Natural killer cell (primary cell): ENCODE measurements around the gene TXNDC17. TPM values are rescaled to one million over a fixed set of nuclear protein-coding genes. Genes with fewer than 3 reads are reported as not detected.

Experiments
- ATAC-seq, 3 donors: fragments of 150-1000 bp in 2 of 3; fragments of 200-7000 bp in 1 of 3; cut with Tn5 transposase; 1 replicate in 1 of 3; 2 replicates in 2 of 3; pipeline ENCODE4 v1.10.0; 2021; ENCODE audit warnings: mild to moderate bottlenecking in 2 of 3, moderate library complexity in 2 of 3
- DNase-seq, 2 donors: peaks; one replicate each; pipeline versions ENCODE4 v3.0.0 to v3.0.0-alpha.2; 2013 to 2021; ENCODE audit warnings: mixed read lengths in 1 of 2
- H3K27ac ChIP-seq: one replicate; pipeline ENCODE4 v1.5.1; 2013; ENCODE audit warnings: mild to moderate bottlenecking, low read length
- H3K27me3 ChIP-seq: one replicate; pipeline ENCODE4 v1.6.1; 2013; ENCODE audit warnings: low read length; ENCODE audit not compliant: control insufficient read depth, insufficient read depth
- H3K36me3 ChIP-seq: one replicate; pipeline ENCODE4 v1.6.1; 2013; ENCODE audit warnings: low read length; ENCODE audit not compliant: control insufficient read depth, insufficient read depth
- H3K4me1 ChIP-seq: one replicate; pipeline ENCODE4 v1.6.1; 2013; ENCODE audit warnings: low read length; ENCODE audit not compliant: control insufficient read depth, insufficient read depth
- H3K4me3 ChIP-seq: one replicate; pipeline ENCODE4 v1.5.1; 2013; ENCODE audit warnings: low read length
- H3K9me3 ChIP-seq: one replicate; pipeline ENCODE4 v1.6.1; 2013; ENCODE audit warnings: low read length; ENCODE audit not compliant: control insufficient read depth, insufficient read depth
- H3K27ac Mint-ChIP-seq, 2 donors: one replicate each; pipeline ENCODE4 v1.8.0; 2022; ENCODE audit warnings: mild to moderate bottlenecking in 2 of 2, mixed read lengths in 2 of 2, moderate library complexity in 1 of 2
- H3K27me3 Mint-ChIP-seq, 2 donors: one replicate each; pipeline ENCODE4 v1.8.0; 2022; ENCODE audit warnings: low read depth in 2 of 2, mixed read lengths in 2 of 2
- H3K36me3 Mint-ChIP-seq: one replicate; pipeline ENCODE4 v1.8.0; 2022; ENCODE audit warnings: mixed read lengths
- H3K4me1 Mint-ChIP-seq, 2 donors: one replicate each; pipeline ENCODE4 v1.8.0; 2022; ENCODE audit warnings: mixed read lengths in 2 of 2
- H3K4me3 Mint-ChIP-seq: one replicate; pipeline ENCODE4 v1.8.0; 2022; ENCODE audit warnings: mild to moderate bottlenecking, moderate library complexity, mixed read lengths
- H3K9me3 Mint-ChIP-seq, 2 donors: one replicate each; pipeline ENCODE4 v1.8.0; 2022; ENCODE audit warnings: mixed read lengths in 2 of 2
- WGBS: methylation state at CpG from one replicate; pipeline ENCODE4 v1.1.7; 2013; ENCODE audit warnings: missing lambda C conversion rate; ENCODE audit not compliant: insufficient coverage; 5-methylcytosine and 5-hydroxymethylcytosine counted together
- intact Hi-C: fragments of 100-400 bp; cut with micrococcal nuclease; formaldehyde crosslinking; loops from one replicate; pipeline ENCODE4 v1.14.2; 2022
- total RNA-seq, 4 donors: library from RNA; stranded (reverse); fragments of 120-200 nt in 1 of 4; gene quantifications; one replicate each; pipeline versions ENCODE4 v1.2.3 to v1.2.4, GENCODE V29; 2013 to 2022
- TF ChIP-seq, protein P1 (sequence below): fragments of 200-600 bp; IDR thresholded peaks from one replicate; pipeline ENCODE4 v1.8.0; 2022; ENCODE audit warnings: antibody characterized with exemption

Gene TXNDC17
- total RNA-seq, 3 donors from 2014 or later (not counting 1 experiment from before 2014, with no cell fraction given): 15.2 to 15.7 (median 15.4) TPM

DNA sequence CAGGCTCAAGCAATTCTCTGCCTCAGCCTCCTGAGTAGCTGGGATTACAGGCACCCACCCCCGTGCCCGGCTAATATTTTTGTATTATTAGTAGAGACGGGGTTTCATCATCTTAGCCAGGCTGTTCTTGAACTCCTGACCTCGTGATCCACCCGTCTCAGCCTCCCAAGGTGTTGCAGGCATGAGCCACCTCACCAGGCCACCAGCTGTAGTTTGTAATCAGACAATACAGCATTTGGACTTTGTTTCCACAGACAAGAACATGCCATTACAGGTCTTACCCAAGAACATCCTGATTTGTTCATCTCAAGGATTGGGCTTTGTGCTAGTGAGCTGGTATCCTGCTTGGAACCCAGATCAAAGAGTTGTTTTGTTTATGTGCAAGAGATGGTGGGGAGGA is 40.8 kb downstream of the TXNDC17 start:
- H3K9me3 ChIP-seq: no peaks in the 10 kb centered on the region
- H3K27me3 Mint-ChIP-seq: peaks cover 39 to 70% of the 10 kb centered on the region in 2 donors
- H3K27ac Mint-ChIP-seq: no peak overlapping the region
- no peak for DNase-seq
- H3K27me3 ChIP-seq: peaks cover 12% of the 10 kb centered on the region
- no peaks in the 10 kb centered on the region for H3K9me3 Mint-ChIP-seq
- no peak overlapping the region for H3K4me3 ChIP-seq
- no peaks in the 10 kb centered on the region for H3K36me3 Mint-ChIP-seq
- TF ChIP-seq, protein P1, sequence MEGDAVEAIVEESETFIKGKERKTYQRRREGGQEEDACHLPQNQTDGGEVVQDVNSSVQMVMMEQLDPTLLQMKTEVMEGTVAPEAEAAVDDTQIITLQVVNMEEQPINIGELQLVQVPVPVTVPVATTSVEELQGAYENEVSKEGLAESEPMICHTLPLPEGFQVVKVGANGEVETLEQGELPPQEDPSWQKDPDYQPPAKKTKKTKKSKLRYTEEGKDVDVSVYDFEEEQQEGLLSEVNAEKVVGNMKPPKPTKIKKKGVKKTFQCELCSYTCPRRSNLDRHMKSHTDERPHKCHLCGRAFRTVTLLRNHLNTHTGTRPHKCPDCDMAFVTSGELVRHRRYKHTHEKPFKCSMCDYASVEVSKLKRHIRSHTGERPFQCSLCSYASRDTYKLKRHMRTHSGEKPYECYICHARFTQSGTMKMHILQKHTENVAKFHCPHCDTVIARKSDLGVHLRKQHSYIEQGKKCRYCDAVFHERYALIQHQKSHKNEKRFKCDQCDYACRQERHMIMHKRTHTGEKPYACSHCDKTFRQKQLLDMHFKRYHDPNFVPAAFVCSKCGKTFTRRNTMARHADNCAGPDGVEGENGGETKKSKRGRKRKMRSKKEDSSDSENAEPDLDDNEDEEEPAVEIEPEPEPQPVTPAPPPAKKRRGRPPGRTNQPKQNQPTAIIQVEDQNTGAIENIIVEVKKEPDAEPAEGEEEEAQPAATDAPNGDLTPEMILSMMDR: no peak
- no peak overlapping the region for H3K4me3 Mint-ChIP-seq
- 90% methylated on average over 5 of the region's 5 CpGs for WGBS
- no peaks in the 10 kb centered on the region for H3K36me3 ChIP-seq
- H3K27ac ChIP-seq: no peak overlapping the region
- peaks cover 8 to 14% of the 10 kb centered on the region in 2 donors for H3K4me1 Mint-ChIP-seq
- intact Hi-C loops: no loop called here
- H3K4me1 ChIP-seq: peaks cover 15% of the 10 kb centered on the region
- no peak for ATAC-seq

DNA sequence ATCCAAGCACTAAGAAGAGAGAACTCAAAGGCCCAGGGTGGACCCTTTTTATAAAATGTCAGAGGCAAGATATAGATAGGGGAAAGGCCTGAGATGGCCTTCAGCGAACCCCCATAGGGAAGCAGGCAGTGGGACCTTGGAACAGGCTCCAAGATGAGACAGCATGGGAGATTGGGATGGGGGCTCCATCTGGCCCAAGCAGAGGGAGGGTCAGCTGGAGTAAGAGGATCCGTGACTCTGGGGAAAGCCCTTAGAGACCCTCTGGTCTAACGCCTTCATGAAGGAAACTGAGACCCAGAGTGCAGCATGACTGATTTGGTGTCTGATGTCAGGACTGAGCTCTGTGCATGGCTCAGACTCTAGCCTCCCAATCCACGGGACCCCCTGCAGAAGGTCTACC is 41.5 kb downstream of the TXNDC17 start:
- peaks cover 9% of the 10 kb centered on the region for H3K27me3 ChIP-seq
- no peak overlapping the region for H3K4me3 Mint-ChIP-seq
- H3K27ac ChIP-seq: no peak overlapping the region
- no peaks in the 10 kb centered on the region for H3K9me3 ChIP-seq
- H3K36me3 Mint-ChIP-seq: no peaks in the 10 kb centered on the region
- peaks cover 10% of the 10 kb centered on the region for H3K4me1 ChIP-seq
- peaks cover 7 to 11% of the 10 kb centered on the region in 2 donors for H3K4me1 Mint-ChIP-seq
- peaks cover 42 to 72% of the 10 kb centered on the region in 2 donors for H3K27me3 Mint-ChIP-seq
- no peak overlapping the region for H3K27ac Mint-ChIP-seq
- 90% methylated on average over 4 of the region's 4 CpGs for WGBS
- intact Hi-C loops: no loop called here
- no peaks in the 10 kb centered on the region for H3K36me3 ChIP-seq
- H3K9me3 Mint-ChIP-seq: no peaks in the 10 kb centered on the region
- DNase-seq: no peak
- no peak for ATAC-seq
- no peak overlapping the region for H3K4me3 ChIP-seq
- TF ChIP-seq, protein P1: no peak

DNA sequence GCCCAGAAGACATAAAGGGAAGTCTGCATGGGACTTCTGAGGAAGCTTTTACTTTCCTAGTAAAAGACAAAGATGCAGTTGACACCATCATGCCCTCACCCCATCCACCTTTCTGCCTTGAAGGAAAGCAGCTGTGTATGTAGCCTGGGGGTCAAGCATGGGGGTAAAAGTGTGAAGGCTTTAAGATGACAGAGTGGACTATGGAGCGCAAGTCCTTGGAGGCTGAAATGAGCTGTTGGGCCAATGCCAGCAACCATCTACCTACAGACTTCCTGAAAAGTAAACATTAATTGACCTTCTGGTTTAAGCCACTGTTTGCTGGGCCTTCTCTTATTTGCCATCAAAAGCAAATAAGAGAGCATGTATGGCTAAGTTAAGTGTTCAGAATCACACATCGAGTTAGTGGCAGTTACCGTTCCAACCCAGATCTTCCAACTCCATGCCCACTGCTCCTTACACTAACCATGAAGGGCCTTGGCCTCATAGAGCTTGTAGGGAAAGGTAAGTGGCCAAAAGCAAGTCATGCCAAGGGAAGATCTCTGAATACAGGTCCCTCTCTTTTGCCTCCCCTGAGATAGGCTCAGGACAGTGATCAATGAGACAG is 42.3 kb downstream of the TXNDC17 start:
- ATAC-seq (no peak), DNase-seq (no peak)
- no peaks in the 10 kb centered on the region for H3K36me3 Mint-ChIP-seq
- no peak overlapping the region for H3K27ac Mint-ChIP-seq
- Histone ChIP-seq H3K36me3 (no peaks in the 10 kb centered on the region), H3K27me3 (peaks cover 1% of the 10 kb centered on the region), H3K27ac (no peak overlapping the region), H3K9me3 (no peaks in the 10 kb centered on the region), H3K4me1 (peaks cover 2% of the 10 kb centered on the region), H3K4me3 (no peak overlapping the region)
- intact Hi-C loops: no loop called here
- TF ChIP-seq, protein P1: no peak
- no peak overlapping the region for H3K4me3 Mint-ChIP-seq
- WGBS: 96% methylated on average over 3 of the region's 3 CpGs
- H3K27me3 Mint-ChIP-seq: peaks cover 40 to 66% of the 10 kb centered on the region in 2 donors
- no peaks in the 10 kb centered on the region for H3K9me3 Mint-ChIP-seq
- H3K4me1 Mint-ChIP-seq: peaks cover 0 to 2% of the 10 kb centered on the region in 2 donors
